HK-2 (cell line): ENCODE results near the gene ALG9.

Experiments used
- DNase-seq: peaks from one replicate; pipeline ENCODE4 v3.0.0-alpha.2; 2018; ENCODE audit not compliant: unreplicated experiment

Gene ALG9

DNA sequence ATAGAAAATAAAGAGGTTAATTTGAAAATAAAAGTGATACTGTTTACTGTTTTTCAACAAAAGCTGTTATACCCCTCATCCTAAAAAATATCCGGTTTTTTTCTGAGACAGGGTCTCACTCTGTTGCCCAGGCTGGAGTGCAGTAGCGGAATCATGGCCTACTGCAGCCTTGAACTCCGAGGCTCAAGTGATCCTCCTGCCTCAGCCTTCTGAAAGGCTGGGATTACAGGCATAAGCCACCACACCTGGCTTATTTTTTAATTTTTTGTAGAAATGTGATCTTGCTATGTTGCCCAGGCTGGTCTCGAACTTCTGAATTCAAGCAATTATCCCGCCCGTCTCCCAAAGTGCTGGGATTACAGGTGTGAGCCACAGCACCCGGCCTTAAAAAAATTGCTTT, 35.7 kb downstream of the ALG9 start:
- no peak for DNase-seq

DNA sequence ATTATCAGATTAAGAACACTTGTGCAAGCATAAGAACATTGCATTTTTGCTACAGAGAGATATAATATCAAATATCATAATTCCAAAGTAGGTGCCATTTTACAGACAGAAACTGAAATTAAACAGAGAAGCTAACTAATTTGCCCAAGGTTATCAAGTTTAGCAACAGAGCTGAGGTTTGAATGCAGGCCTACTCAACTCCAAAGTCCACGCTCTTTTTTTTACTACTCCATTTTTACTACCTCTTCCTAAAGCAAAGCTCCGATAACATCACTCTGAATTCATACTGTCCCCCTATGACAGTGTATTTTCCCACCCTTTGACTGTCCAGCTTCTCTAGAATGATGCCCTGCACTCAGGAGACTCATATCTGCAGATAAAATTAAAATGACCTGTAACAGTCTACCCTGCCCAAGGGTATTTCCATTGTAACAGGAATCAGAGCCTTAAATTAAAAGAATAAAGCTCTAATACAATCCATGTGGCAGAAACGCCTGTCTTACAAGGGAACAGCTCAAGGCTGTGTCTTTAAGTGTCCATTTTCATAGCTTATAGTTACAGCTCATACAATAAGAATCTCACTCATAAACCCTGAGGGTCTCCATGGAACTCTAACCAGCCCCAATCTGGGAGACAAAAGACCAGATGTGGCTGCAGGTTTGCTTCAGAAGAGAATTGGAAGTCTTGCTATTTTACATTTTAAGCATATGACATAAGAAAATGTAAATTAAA, 36.8 kb downstream of the ALG9 start:
- no peak for DNase-seq

DNA sequence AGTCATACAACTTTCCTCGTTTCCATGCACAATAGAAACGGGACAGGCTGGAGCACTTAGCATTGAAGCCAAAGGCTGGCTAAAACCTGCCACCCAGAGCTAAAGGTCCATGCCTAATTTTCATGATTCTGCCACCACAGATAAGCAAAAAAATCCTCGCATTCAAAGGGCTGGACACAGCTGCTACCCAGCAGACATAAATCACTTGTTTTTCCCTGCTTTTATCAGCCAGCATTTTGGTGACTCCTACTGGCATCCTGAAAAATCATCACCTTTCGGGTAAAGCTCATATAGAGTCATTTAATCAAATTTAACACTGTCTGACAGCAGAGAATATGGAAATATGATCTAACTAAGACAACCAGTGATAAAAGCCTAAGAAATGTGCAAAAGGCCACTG, 37.9 kb downstream of the ALG9 start:
- DNase-seq, result no peak

DNA sequence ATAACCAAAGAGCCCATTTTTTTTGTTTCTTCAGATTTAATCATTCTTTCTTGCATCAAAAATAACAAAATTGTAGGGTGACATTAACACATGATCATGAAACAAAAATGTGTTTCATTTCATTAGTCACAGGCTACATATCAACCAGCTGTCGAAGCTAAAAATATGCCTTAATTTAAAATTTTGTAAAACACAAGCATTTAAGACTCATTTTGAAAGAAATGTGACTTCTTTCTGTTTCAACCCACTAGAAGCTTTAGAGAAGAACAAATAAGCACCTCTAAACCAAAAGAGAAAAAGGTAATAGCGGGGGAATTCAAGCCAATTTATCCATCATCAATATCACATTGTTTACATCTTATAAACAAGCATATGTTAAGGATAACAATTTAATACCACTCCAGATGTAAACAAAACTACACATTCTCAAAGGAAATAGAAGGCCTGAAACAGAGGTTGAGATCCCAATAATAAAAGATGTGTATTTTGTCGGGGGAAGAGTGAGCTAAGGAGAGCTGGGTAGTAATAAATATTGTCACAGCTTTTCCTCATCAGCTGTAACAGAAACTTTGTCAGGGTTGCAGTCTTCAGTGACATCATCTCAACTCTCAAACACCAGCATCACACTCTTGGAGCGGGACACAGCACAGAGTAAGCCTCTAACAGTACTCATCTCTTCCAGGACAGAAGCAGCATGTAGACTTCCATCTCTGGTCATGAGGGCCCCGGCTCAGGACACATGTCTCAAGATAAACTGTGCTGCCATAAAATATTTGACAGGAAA, 42.0 kb downstream of the ALG9 start:
- DNase-seq, result no peak

DNA sequence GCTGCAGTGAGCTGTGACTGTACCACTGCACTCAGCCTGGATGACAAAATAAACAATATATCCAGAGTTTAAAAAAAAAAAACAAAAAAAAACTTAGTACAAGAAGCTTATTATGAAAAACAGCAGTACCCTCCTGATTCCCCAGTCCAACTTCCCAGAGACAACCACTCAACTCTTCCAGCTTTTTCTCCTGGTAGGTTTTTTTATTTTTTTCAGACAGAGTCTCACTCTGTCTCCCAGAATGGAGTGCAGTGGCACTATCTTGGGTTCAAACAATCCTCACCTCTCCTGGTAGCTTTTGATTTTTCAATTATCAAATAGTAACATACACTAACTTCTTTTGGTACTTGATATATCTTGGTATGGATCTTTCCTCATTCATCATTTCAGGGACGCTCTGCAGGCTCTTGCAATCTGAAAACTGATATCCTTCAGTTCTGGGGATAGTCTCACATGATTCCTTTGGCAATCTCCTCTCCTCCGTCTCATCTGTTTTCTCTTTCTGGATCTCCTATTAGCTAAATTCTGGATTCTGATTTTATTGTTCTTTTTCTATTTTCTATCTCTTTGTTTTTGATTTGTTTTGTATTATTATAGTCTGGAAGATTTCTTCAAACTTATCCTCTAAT, 44.9 kb downstream of the ALG9 start:
- no peak for DNase-seq

GRCh38 chr11:111823629-111824028, 47.8 kb downstream of the ALG9 start:
- DNase-seq, result no peak

- no peak for DNase-seq
These were observed 48.2 kb downstream of the ALG9 start for GRCh38 chr11:111823131-111823530.

DNA sequence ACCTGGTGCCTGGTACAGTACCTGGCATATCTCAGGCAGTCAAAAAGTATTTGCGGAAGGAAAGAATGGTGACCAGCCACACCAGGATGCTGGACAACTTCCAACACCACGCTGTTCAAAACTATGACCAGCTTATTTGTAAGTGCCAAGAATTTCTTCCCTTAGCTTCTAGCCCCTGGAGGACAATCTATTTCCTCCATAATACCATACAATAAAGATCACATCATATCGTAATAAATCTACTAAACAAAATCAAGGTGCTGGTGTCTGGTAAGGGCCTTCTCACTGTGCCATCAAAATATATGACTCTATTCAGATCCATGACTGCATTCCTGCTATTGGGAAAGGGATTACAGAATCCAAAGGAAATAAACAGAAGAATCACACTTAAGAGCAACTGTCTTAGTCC, 51.5 kb downstream of the ALG9 start:
- DNase-seq, result no peak

DNA sequence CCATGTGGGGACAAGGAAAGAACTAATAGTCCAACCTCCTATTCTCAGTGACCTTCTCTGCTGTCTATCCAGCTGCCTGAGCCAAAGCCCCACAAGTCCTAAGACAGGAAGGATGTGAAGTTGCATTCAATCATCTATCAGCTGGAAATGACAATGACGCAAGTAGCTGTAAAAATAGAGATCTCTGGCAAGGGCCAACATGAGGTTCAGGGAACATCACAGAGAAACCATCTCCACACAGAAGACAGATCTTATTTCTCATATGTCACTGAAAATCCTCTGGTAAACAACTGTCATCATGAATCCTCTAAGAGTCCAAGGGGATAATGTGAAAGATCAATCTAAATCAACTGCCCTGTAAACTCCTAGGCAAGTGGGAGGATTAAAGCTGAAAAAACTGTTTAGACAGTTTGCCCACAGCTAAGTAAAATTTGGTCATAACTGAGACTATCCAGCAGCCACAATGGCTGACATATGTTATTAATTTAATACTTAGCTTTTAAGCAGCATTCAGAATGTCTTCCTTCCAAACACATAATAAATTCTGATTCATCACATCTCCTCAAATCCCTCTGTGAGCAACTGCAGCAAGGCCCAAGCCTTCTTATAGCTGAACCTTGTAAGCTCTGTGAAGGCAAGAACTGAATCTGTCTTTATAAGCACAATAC, 52.1 kb downstream of the ALG9 start:
- DNase-seq, result no peak

DNA sequence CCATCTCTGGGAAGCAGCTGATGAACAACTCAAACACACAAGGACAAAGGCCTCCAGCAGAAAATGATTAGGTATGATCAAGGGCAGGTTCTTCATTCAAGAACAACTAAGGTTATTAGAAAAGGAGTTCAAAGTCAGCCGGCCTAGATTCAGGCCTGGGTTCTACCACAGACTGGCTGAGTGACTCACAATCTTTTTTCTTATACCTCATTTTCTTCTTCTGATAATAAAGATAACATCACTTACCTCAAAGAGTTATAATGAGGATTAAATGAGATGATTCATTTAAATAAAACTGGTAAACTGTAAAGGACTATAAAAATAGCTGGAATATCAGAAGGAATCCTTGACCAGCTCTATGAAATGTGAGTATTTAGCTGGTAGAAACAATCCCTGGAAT, 55.9 kb downstream of the ALG9 start:
- DNase-seq, result no peak

DNA sequence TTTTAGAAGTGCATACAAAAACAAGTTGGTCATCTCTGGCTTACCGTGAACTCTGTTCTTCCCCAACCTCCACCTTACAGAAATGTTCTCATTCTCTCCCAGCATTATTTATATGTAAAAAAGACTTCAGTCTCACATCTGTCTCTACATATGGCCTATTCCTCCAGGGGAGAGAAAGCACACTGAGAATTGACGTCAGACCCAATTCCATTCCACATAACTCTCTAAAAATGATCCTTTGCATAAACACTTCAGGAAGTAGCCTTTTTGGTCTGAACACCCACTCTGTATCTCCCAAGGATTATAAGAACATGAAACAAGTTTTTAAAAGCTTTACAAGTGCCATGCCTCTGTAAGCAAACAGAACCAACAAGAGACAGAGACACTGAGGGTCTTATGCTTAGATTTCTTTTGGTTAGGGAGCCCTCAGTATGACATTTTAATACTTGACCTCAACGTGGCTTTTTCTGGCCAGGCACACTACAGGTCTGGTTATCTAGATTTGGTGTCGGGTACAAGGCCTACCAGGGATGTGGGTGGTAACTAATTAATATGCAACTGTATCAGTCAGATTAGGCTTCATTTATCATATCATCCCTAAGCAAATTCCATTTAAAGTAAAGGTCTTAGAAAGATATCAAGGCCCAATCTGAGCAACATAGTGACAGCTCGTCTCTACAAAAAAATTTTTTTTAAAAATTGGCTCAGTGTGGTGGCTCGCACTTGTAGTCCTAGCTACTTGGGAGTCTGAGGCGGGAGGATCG, 56.6 kb downstream of the ALG9 start:
- DNase-seq, result no peak

- no peak for DNase-seq
These were observed 57.3 kb downstream of the ALG9 start for GRCh38 chr11:111814106-111814505.

DNA sequence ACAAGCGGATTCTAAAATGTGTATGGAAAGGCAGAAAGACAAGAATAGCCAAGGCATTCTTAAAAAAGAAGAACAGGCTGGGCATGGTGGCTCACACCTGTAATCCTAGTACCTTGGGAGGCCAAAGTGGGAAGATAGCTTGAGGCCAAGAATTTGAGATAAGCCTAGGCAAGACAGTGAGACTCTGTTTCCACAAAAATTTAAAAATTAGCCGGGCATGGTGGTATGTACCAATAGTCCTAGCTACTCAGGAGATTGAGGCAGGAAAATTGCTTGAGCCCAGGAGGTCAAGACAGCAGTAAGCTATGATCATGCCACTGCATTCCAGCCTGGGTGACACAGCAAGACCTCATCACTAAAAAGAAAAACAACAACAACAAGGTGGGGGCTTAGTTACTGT, 59.2 kb downstream of the ALG9 start:
- no peak for DNase-seq

GRCh38 chr11:111811445-111811844, 59.9 kb downstream of the ALG9 start:
- DNase-seq, result no peak

DNA sequence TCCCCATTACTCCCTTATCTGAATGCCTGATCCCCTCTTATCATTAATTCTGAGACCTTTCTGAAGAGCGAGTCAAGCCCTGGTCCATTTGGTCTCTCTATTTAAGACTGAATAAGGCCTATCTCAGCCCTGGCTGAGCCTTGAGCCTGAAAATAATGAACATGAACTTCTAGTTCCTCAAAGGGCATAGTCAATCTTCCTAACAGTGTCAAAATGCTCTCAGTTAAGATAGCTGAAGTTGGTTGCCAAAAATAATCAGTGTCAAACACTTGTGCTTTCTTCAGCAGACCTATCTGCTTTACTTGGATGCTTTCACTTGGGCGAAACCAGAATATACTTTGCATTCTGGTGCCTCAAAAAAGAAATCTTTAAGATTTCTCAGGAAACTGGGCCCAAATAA, 62.5 kb downstream of the ALG9 start:
- no peak for DNase-seq

DNA sequence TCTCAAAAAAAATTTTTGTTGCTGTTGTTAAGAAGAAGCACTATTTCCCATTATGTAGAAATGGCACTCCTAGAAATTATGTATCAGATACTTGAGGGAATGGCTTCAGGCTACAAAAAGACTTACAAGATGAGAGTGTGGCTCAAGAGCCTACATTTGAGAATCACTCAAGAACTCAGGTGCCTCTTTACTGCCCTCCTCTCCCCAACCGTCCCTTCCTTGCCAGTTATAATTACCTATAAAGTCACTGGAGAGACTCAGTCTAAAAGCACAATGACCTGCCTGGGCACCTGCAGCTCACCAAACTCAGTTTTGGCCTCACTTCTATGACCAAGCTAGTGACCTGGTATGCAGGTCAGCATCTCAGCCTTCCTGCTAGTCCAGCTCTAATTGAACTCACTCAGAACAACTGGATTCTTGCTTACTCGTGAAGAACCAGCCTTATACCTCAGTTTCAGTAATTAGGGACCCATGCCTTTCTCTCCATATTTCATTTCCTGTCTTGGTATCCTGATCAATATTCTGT, 63.3 kb downstream of the ALG9 start:
- no peak for DNase-seq

GRCh38 chr11:111807076-111807475, 64.3 kb downstream of the ALG9 start:
- no peak for DNase-seq

GRCh38 chr11:111801135-111801534, 70.2 kb downstream of the ALG9 start:
- DNase-seq, result no peak

GRCh38 chr11:111798279-111798678, 73.1 kb downstream of the ALG9 start:
- no peak for DNase-seq

- no peak for DNase-seq
These were observed 74.2 kb downstream of the ALG9 start for GRCh38 chr11:111797145-111797581.

DNA sequence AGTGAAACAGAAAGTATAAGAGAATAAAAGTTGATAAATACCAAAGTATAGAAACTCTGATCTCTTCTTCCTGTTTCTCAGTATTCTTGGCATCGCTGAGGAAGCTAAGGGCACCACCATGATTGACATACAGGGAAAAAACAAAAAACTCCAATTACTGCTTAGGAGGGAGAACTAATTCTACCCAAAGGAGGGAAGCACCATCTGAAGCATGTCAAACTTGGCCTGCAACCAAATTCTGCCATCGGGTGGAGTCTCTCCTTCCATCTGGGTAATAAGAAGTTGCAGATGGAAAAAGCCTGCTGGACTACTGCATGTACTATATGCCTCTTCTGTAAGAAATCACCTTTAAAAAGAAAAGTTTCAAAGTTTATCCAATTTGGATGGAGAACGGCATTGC, 74.7 kb downstream of the ALG9 start:
- no peak for DNase-seq
